Kidney (tissue), 14 donors: ENCODE results near the gene MS4A18. TPM values are rescaled to one million over a fixed set of nuclear protein-coding genes. Genes with fewer than 3 reads are reported as not detected.
A peak's percentile ranks its signal among the peaks of the same experiment; 100 is the strongest.

Experiments used
- DNase-seq, 5 donors: peaks; one replicate each; pipeline ENCODE4 v3.0.0-alpha.2; 2013 to 2020
- FAIRE-seq: peaks from 2 replicates; lab custom pipeline; 2012; peaks lifted over from hg19 to GRCh38; lab: Jason Lieb, UNC
- H3K27ac ChIP-seq, 2 donors: one replicate each; pipeline ENCODE4 v1.7.0; 2013; ENCODE audit warnings: low read depth in 2 of 2, low read length in 2 of 2, inconsistent platforms in 1 of 2
- H3K27me3 ChIP-seq: one replicate; pipeline ENCODE4 v1.7.1; 2013; ENCODE audit warnings: low read length, inconsistent platforms; ENCODE audit not compliant: control insufficient read depth, insufficient read depth
- H3K36me3 ChIP-seq, 3 donors: one replicate each; pipeline versions ENCODE4 v1.7.0 to v1.7.1; 2013; ENCODE audit warnings: low read length in 3 of 3, control low read depth in 1 of 3, inconsistent platforms in 1 of 3; ENCODE audit not compliant: insufficient read depth in 3 of 3, control insufficient read depth in 2 of 3
- H3K4me1 ChIP-seq, 3 donors: one replicate each; pipeline versions ENCODE4 v1.7.0 to v1.7.1; 2013; ENCODE audit warnings: low read length in 3 of 3, inconsistent platforms in 1 of 3, low read depth in 1 of 3; ENCODE audit not compliant: control insufficient read depth in 2 of 3, insufficient read depth in 2 of 3
- H3K4me3 ChIP-seq, 3 donors: one replicate each; pipeline versions ENCODE4 v1.7.0 to v1.8.1; 2013; ENCODE audit warnings: low read length in 3 of 3, control low read depth in 1 of 3, inconsistent platforms in 1 of 3
- H3K9ac ChIP-seq, 3 donors: one replicate each; pipeline versions ENCODE4 v1.7.0 to v1.7.1; 2013; ENCODE audit warnings: low read length in 3 of 3, control low read depth in 1 of 3, inconsistent platforms in 1 of 3
- H3K9me3 ChIP-seq, 3 donors: one replicate each; pipeline versions ENCODE4 v1.7.0 to v1.7.1; 2013; ENCODE audit warnings: low read length in 3 of 3, control low read depth in 1 of 3, inconsistent platforms in 1 of 3; ENCODE audit not compliant: control insufficient read depth in 2 of 3, insufficient read depth in 1 of 3
- CTCF ChIP-seq: IDR thresholded peaks from 3 replicates; pipeline ENCODE4 v1.5.1; 2012; ENCODE audit warnings: mild to moderate bottlenecking, moderate library complexity, borderline replicate concordance; ENCODE audit not compliant: insufficient read depth; ENCODE audit errors: extremely low read depth
- intact Hi-C: fragments of 100-400 bp; cut with DNase I; formaldehyde crosslinking; loops from one replicate; pipeline ENCODE4 v1.11.1; 2022
- polyA plus RNA-seq: library from polyadenylated mRNA; stranded (reverse); fragments of 350-450 nt; fragmentation: Illumina TruSeq; extraction: RNeasy Lipid Tissue Mini Kit (QIAGEN cat#74804); gene quantifications from one replicate; pipeline ENCODE4 v1.2.3, GENCODE V29; 2014; ENCODE audit warnings: low read depth, low replicate concordance; ENCODE audit not compliant: insufficient read depth
- total RNA-seq: library from RNA; stranded (reverse); fragmentation: NEBNext Ultra II Directional; extraction: Animal tissue kit (Norgen Biotek cat#: 25700); gene quantifications from one replicate; pipeline ENCODE4 v1.2.1, GENCODE V29; 2021
- donor health status: control.
- donor health status: control.
- donor health status: control.
- donor health status: control.
- donor health status: control.
- donor health status: DM: yes; HTN: yes; CAD: no.
- donor health status: Normal renal cell carcinoma (clear cell type).

The MS4A18 gene
- total and polyA plus RNA-seq, 2 donors from 2014 or later = not detected

GRCh38 chr11:60768202-60768601 lies 43.7 kb downstream of the MS4A18 start:
- no peak for TF ChIP-seq CTCF
- no peaks in the 10 kb centered on the region for H3K27me3 ChIP-seq
- DNase-seq = no peak
- intact Hi-C loops = no loop called here
- no peak overlapping the region for H3K9ac ChIP-seq
- no peaks in the 10 kb centered on the region for H3K4me1 ChIP-seq
- H3K4me3 ChIP-seq = no peak overlapping the region
- no peak overlapping the region for H3K27ac ChIP-seq
- no peaks in the 10 kb centered on the region for H3K36me3 ChIP-seq
- FAIRE-seq = no peak
- no peaks in the 10 kb centered on the region for H3K9me3 ChIP-seq

DNA sequence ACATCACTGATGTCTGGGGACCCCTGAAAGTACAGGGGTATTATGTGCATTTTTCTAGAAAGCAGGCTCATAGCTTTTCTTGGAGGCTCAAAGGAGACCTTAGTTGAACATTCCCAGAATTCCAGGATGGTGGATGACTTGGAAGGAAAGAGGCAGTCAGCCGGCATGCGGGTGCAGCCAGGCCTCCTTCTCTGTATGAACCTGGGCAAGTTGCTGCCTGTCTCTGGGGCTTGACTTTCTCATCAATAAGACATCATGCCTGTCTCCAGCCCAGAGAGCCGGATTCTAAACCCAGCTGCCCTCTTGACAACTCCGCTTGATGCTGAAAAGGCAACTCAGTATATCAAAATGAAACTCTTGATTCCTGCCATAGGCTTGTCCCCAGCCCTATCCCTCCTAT lies 44.8 kb downstream of the MS4A18 start:
- Histone ChIP-seq H3K4me1 (no peaks in the 10 kb centered on the region), H3K9me3 (no peaks in the 10 kb centered on the region), H3K27me3 (no peaks in the 10 kb centered on the region), H3K27ac (no peak overlapping the region), H3K9ac (no peak overlapping the region), H3K4me3 (no peak overlapping the region), H3K36me3 (no peaks in the 10 kb centered on the region)
- no peak for FAIRE-seq
- DNase-seq = no peak
- intact Hi-C loops = no loop called here
- TF ChIP-seq CTCF = no peak

DNA sequence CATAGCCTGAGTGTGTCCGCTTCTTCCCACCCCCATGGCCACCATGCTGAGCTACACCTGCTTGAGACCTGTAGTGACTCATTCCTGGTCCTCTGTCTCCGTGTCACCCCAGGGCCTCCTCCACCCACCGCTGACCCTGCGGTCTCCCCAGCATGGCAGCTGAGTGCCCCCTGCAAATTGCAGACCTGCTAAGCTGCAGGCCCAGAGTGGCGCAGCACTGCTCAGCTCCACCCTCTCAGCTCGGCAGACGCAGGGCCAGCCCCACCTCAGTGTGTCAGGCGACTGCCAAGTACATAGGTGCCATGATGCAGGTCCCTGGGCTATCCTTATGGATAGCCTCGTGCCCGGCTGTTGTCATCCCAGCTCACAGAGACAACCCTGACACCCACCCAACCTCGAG lies 45.3 kb downstream of the MS4A18 start:
- Histone ChIP-seq H3K4me1 (no peaks in the 10 kb centered on the region), H3K27ac (no peak overlapping the region), H3K4me3 (no peak overlapping the region), H3K27me3 (no peaks in the 10 kb centered on the region), H3K9me3 (no peaks in the 10 kb centered on the region), H3K9ac (no peak overlapping the region), H3K36me3 (no peaks in the 10 kb centered on the region)
- no peak for FAIRE-seq
- intact Hi-C loops = no loop called here
- no peak for TF ChIP-seq CTCF
- DNase-seq = no peak

- intact Hi-C loops = no loop called here
- no peak overlapping the region for H3K9ac ChIP-seq
- no peaks in the 10 kb centered on the region for H3K4me1 ChIP-seq
- H3K9me3 ChIP-seq = no peaks in the 10 kb centered on the region
- FAIRE-seq (no peak), DNase-seq (peak in 1 of 5 donors; percentile 17)
- H3K27me3 ChIP-seq = no peaks in the 10 kb centered on the region
- no peak for TF ChIP-seq CTCF
- H3K27ac ChIP-seq = no peak overlapping the region
- no peaks in the 10 kb centered on the region for H3K36me3 ChIP-seq
- H3K4me3 ChIP-seq = no peak overlapping the region
Observed at GRCh38 chr11:60771146-60771545, 46.6 kb downstream of the MS4A18 start.
